ENCODE data around the gene HIRIP3.

HIRIP3 gene

DNA sequence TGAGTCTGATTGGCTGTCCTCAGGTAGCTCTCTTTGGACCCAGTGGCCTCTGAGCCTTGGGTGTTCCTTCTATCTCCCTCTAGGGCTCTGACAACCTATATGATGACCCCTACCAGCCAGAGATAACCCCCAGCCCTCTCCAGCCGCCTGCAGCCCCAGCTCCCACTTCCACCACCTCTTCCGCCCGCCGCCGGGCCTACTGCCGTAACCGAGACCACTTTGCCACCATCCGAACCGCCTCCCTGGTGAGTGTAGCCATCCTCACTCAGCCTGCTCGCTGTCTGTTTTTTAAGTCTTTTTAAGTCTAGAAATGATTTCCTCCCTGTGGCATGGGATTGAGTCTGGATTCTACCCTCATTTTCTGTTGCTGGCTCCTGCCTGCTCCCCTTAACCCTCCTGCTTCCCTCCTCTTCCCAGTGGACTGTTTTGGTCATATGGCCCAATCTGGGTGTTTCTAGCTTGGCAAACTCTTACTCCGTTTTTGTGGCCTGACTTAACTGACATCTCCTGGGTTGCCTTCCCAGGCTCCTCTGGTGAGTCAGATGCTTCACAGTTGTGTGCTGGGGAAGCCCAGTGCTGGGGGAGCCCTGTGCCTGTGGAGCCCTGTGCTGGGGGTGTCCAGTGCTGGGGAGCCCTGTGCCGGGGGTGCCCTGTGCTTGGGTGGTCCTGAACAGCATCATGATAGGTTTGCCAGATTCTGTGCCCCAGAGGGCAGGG, 11.8 kb downstream of the HIRIP3 start:
- DNase-seq (no peak), ATAC-seq (ENCODE audit: insufficient read depth, low read depth) (no peak)
- H3K9me3 ChIP-seq (ENCODE audit: insufficient read depth, low read length, severe bottlenecking): no peaks in the 10 kb centered on the region
- no peak overlapping the region for H3K27ac ChIP-seq (ENCODE audit: low read length)
- no peak overlapping the region for H2AFZ ChIP-seq (ENCODE audit: low read depth, low read length)
- H3K4me3 ChIP-seq (ENCODE audit: low read depth in 1 of 2, low read length in 2 of 2): no peak overlapping the region
- H3K36me3 ChIP-seq (ENCODE audit: insufficient read depth, low read length): peaks cover 96% of the 10 kb centered on the region
- peaks cover 15% of the 10 kb centered on the region for H4K20me1 ChIP-seq (ENCODE audit: insufficient read depth, low read length)
- no peaks in the 10 kb centered on the region for H3K79me2 ChIP-seq (ENCODE audit: insufficient read depth, low read length)
- no peak overlapping the region for H3K9ac ChIP-seq (ENCODE audit: low read depth, low read length)
- TF ChIP-seq, protein P1, sequence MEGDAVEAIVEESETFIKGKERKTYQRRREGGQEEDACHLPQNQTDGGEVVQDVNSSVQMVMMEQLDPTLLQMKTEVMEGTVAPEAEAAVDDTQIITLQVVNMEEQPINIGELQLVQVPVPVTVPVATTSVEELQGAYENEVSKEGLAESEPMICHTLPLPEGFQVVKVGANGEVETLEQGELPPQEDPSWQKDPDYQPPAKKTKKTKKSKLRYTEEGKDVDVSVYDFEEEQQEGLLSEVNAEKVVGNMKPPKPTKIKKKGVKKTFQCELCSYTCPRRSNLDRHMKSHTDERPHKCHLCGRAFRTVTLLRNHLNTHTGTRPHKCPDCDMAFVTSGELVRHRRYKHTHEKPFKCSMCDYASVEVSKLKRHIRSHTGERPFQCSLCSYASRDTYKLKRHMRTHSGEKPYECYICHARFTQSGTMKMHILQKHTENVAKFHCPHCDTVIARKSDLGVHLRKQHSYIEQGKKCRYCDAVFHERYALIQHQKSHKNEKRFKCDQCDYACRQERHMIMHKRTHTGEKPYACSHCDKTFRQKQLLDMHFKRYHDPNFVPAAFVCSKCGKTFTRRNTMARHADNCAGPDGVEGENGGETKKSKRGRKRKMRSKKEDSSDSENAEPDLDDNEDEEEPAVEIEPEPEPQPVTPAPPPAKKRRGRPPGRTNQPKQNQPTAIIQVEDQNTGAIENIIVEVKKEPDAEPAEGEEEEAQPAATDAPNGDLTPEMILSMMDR (IDR thresholded peaks at IDR 0.05; ENCODE audit: borderline replicate concordance, extremely low read depth, low read length, poor library complexity, severe bottlenecking): no peak
- TF ChIP-seq EZH2 (IDR thresholded peaks at IDR 0.05; ENCODE audit: borderline replicate concordance, low read depth, low read length, severe bottlenecking): no peak
- H3K4me1 ChIP-seq (ENCODE audit: insufficient read depth, low read length): no peaks in the 10 kb centered on the region
- no peak overlapping the region for H3K4me2 ChIP-seq (ENCODE audit: insufficient read depth, low read length)
- H3K27me3 ChIP-seq (ENCODE audit: insufficient read depth, low read length, poor library complexity): no peaks in the 10 kb centered on the region

DNA sequence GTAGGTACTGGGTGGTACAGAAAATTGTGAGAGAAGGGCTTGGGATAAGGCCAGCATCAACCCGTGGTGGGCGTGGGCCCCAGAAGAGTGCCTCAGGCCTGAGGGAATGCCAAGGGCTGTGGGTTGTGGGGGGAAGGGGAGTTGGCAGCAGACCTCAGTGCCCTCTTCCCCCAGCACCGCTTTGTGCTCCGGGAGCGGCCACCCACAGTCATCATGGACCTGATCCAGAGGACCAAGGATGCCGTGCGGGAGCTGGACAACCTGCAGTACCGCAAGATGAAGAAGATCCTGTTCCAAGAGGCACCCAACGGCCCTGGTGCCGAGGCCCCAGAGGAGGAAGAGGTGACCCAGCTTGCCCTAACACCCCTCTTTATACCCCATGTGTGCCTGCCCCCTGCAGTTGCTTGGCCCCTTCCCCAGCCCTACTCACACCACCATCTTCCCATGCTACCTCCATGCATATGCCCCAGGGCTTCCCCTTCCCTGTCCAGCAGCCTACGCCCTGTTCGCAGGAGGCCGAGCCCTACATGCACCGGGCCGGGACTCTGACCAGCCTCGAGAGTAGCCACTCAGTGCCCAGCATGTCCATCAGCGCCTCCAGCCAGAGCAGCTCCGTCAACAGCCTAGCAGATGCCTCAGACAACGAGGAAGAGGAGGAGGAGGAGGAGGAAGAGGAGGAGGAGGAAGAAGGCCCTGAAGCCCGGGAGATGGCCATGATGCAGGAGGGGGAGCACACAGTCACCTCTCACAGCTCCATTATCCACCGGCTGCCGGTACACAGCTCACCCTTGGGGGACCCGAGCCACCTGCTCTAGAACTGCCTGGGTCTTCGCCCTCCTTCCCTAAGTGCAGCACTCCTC, 12.6 kb downstream of the HIRIP3 start:
- H3K27me3 ChIP-seq (ENCODE audit: insufficient read depth, low read length, poor library complexity): no peaks in the 10 kb centered on the region
- no peak for ATAC-seq (ENCODE audit: insufficient read depth, low read depth)
- no peaks in the 10 kb centered on the region for H3K4me1 ChIP-seq (ENCODE audit: insufficient read depth, low read length)
- H2AFZ ChIP-seq (ENCODE audit: low read depth, low read length): no peak overlapping the region
- H3K4me2 ChIP-seq (ENCODE audit: insufficient read depth, low read length): no peak overlapping the region
- H3K36me3 ChIP-seq (ENCODE audit: insufficient read depth, low read length): peaks cover 96% of the 10 kb centered on the region
- peaks cover 8% of the 10 kb centered on the region; the same call in 1 of the 2 replicates for H3K79me2 ChIP-seq (ENCODE audit: insufficient read depth, low read length)
- H3K9me3 ChIP-seq (ENCODE audit: insufficient read depth, low read length, severe bottlenecking): no peaks in the 10 kb centered on the region
- H4K20me1 ChIP-seq (ENCODE audit: insufficient read depth, low read length): peaks cover 20% of the 10 kb centered on the region
- no peak overlapping the region for H3K27ac ChIP-seq (ENCODE audit: low read length)
- H3K4me3 ChIP-seq (ENCODE audit: low read depth in 1 of 2, low read length in 2 of 2): no peak overlapping the region
- no peak for DNase-seq
- TF ChIP-seq, protein P1 (IDR thresholded peaks at IDR 0.05; ENCODE audit: borderline replicate concordance, extremely low read depth, low read length, poor library complexity, severe bottlenecking): no peak
- no peak for TF ChIP-seq EZH2 (IDR thresholded peaks at IDR 0.05; ENCODE audit: borderline replicate concordance, low read depth, low read length, severe bottlenecking)
- H3K9ac ChIP-seq (ENCODE audit: low read depth, low read length): no peak overlapping the region

DNA sequence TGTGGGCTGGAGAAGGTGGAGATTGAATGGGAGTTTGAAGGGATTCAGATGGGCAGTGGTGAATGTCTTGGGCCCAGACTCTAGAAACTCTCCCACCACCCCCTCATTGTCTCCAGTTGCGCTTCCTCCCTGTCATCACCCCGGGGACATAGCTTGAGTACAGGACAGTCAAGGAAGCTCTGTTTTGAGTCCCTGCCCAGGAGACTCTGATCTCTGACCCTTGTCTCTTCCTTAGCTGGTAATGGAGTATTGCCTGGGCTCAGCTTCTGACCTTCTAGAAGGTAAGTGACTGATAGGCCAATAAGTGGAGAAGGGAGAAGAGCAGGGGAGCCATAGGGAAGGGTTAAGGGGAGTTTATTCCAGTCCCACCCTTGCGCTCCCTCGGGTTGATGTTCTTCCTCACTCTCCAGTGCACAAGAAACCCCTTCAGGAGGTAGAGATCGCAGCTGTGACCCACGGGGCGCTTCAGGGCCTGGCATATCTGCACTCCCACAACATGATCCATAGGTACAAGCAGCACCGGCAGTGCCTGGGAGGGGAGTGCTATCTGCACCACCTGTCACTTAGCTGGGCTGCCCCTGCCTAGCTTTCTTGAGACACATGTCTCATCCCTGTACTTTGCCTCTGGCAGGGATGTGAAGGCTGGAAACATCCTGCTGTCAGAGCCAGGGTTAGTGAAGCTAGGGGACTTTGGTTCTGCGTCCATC, 16.7 kb downstream of the HIRIP3 start:
- DNase-seq: no peak
- H3K27me3 ChIP-seq (ENCODE audit: insufficient read depth, low read length, poor library complexity): no peaks in the 10 kb centered on the region
- H3K79me2 ChIP-seq (ENCODE audit: insufficient read depth, low read length): peaks cover 48% of the 10 kb centered on the region
- no peak for ATAC-seq (ENCODE audit: insufficient read depth, low read depth)
- TF ChIP-seq, protein P1 (IDR thresholded peaks at IDR 0.05; ENCODE audit: borderline replicate concordance, extremely low read depth, low read length, poor library complexity, severe bottlenecking): no peak
- no peak for TF ChIP-seq EZH2 (IDR thresholded peaks at IDR 0.05; ENCODE audit: borderline replicate concordance, low read depth, low read length, severe bottlenecking)
- H3K4me2 ChIP-seq (ENCODE audit: insufficient read depth, low read length): no peak overlapping the region
- peaks cover 48% of the 10 kb centered on the region for H4K20me1 ChIP-seq (ENCODE audit: insufficient read depth, low read length)
- H3K4me3 ChIP-seq (ENCODE audit: low read depth in 1 of 2, low read length in 2 of 2): no peak overlapping the region
- H3K36me3 ChIP-seq (ENCODE audit: insufficient read depth, low read length): peaks cover 69% of the 10 kb centered on the region
- H3K4me1 ChIP-seq (ENCODE audit: insufficient read depth, low read length): peaks cover 34% of the 10 kb centered on the region
- H2AFZ ChIP-seq (ENCODE audit: low read depth, low read length): no peak overlapping the region
- no peak overlapping the region for H3K27ac ChIP-seq (ENCODE audit: low read length)
- H3K9ac ChIP-seq (ENCODE audit: low read depth, low read length): no peak overlapping the region
- no peaks in the 10 kb centered on the region for H3K9me3 ChIP-seq (ENCODE audit: insufficient read depth, low read length, severe bottlenecking)

Data from DND-41 (cell line).